ENCODE results near the gene MATR3.
"Not testable (repeated sequence)": the region's sequence is repeated elsewhere in the genome, so short reads cannot be mapped to it uniquely, and the experiment has no call there.

MATR3 gene

DNA sequence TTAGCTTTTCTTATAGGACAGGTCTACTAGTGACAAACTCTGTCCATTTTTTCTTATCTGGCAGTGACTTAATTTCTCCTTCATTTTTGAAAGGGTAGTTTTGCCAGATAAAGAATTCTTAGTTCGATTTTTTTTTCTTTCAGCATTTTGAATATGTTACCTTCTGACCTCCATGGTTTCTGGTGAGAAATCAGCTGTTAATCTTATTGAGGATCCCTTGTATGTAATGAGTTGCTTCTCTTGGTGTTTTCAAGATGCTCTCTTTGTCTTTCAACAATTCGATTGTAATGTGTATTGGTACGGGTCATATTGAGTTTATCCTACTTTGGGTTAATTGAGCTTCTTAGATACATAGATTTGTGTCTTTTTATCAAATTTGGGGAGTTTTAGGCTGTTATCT is 60.6 kb downstream of the MATR3 start:
- no peak for DNase-seq

DNA sequence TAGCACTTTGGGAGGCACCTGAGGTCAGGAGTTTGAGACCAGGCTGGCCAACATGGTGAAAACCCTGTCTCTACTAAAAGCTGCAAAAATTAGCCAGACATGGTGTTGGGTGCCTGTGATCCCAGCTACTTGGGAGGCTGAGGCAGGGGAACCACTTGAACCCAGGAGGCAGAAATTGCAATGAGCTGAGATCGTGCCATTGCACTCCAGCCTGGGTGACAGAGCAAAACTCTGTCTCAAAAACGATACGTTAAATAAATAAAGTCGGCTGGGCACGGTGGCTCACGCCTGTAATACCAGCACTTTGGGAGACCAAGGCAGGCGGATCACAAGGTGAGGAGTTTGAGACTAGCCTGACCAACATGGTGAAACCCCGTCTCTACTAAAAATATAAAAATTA is 62.4 kb downstream of the MATR3 start:
- not testable (repeated sequence) for DNase-seq

DNA sequence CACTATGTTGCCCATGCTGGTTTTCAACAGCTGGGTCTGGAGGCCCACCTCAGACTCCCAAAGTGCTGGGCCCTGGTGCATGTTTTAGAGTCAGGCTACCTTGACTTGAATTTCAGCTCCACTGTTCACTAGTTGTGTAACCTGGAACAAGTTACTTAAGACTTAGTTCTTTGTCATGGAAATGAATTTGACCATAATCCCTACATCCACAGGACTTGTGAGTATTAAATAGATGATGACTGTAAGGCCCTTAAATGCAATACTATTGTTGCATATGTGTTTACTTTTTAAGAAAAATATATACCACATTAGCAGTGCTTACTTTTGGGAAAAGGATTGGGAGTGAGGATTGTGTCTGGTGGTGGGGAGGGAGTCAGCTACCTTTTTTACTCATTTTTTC is 64.5 kb downstream of the MATR3 start:
- no peak for DNase-seq

DNA sequence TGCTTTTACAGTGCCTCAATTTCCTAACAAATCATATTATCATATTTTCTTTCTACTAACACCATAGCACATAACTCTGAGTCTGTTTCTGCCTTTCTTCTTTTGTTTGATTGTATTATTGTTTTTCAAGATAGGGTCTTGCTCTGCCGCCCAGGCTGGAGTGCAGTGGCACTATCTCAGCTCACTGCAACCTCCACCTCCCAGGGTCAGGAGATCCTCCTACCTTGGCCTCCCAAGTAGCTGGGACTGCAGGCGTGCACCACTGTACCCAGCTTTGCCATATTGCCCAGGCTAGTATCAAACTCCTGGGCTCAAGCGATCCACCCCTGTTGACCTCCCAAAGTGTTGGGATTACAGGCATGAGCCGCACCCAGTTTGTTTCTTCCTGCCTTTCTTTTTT is 66.8 kb downstream of the MATR3 start:
- no peak for DNase-seq

DNA sequence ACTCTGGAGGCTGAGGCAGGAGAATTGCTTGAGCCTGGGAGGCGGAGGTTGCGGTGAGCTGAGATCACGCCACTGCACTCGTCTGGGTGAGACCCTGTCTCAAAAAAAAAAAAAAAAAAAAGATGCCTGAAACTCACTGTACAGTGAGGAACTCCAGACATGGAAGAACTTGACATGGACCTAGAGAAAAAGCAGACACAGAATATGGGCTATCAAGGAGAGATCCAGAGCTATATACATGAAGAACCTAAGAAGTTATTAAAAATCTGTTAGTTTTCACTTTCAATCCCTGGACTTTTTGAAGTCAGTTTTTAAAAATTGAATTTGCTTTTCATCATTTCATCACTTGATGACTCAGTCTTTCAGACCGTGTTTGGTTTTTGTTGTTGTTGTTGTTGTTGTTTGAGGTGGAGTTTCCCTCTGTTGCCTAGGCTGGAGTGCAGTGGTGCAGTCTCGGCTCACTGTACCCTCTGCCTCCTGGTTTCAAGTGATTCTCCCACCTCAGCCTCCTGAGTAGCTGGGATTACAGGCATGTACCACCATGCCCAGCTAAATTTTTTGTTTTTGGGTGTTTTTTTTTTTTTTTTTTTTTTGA is 68.4 kb downstream of the MATR3 start:
- DNase-seq: no peak

DNA sequence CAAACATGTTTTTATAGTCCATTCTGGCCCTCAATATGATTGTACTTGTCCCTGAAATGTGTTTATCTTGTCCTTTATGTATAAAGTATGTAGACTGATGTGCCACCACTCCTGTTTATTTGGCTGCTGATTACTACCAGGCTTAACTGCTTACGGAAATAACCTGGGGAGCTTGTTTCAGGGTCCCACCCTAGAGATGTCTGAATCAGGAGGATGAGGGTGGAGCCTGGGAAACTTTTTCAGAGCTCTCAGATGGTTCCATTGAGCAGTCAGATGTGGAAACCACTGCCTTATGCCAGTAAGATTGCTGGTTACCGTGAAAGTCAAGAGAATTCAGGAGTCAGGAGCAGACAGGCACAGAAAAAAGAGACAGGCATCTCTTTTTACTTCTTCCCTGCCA is 70.4 kb downstream of the MATR3 start:
- no peak for DNase-seq

DNA sequence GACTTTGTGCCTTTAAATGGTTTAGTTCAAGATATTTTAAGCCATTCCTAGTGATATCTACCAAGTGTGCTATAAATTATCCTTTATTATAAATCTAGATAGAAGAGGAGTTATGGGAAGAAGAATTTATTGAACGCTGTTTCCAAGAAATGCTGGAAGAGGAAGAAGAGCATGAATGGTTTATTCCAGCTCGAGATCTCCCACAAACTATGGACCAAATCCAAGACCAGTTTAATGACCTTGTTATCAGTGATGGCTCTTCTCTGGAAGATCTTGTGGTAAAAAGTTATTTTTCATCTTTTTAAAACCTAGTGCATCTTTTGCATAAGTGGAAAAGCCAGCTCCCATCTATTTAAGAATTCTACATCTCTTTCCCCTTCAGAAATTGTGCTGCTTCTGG is 70.9 kb downstream of the MATR3 start:
- no peak for DNase-seq

DNA sequence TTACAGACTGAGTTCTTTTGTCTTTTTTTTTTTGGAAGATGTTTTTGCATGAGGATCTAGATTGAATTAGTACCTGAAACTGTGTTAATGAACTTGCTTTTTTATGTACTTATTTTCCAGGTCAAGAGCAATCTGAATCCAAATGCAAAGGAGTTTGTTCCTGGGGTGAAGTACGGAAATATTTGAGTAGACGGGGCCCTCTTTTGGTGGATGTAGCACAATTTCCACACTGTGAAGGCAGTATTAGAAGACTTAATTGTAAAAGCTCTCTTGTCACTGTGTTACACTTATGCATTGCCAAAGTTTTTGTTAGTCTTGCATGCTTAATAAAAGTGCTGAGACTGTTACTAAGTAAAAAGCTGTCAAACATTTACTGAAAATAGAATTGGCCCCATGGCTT is 75.1 kb downstream of the MATR3 start:
- no peak for DNase-seq

DNA sequence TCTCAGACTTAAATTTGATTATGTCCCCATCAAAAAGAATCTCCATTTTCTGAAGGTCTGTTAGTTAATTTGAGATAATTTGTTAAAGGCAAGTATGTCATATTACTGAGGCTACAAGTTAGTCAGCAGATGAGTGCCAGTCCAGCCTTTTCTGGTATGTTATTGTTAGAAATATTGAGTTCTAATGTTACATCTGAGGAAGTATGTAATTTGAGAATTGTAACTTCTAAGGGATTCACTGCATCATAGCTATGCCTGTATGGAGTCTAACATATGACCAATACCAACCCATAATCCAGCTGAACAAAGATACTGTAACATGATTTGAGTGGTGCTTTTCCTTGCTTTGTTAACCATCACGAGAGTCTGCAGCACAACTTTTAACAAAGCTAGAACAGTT is 75.6 kb downstream of the MATR3 start:
- no peak for DNase-seq

DNA sequence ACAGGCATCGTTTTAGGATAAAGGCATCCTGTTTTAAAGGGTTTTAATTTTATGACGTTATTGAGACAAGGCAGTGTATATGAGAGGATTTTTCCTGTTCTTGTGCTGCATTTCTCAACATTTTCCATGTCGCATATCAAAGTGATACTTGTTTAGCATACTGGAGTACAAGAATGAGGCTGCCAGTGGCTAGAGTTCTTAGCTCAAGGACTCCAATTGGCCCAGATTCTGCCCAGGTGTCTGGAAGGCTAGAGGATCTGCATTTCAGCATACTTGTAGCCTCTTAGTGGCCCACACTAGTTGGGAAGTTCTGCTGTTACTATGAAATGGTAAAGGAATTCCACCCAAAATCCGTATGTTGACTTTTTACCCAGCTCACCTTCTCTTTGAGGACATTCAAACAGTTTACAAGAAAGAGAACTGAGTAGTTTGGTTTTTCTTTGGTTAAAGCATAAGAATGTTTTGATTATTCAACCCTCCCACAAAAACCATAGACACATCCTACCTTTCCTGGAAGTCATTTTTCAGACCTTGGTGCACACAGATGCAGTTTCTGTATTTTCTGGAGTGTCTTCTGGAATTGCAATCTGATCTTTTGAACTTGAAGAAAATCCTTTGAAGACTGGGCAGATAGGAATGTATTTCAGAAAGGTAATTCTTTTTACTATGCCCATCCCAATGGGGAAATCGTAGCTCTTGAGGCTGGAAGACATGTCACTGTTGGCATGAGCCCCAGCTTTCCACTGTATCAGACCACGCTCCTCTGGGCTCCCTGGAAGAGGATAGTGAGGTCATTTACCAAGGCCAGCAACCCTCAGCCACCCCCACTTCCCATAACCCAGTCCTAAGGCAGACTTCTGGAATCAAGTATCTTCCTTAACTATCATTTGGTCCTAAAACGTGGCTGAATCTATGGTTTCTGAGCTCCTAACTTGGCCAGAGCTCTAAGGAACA is 78.2 kb downstream of the MATR3 start:
- no peak for DNase-seq

DNA sequence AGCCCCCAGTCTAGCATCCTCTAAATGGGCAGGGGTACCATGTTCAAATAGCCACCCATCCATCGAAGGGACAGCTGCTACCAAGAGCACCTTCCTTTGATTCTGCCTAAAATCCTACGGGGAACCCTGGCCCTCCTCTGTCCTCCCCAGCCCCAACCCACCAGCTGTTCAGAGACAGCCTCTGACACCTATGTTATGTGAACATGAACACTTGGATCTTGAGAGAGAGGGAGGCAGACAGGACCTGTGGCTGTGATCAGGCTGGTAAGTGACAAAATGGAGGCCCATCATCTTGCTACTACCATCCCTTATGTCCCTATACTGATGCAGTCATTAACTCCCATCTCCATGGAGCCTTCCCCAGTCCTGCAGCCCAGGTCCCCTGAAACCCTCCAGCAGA is 81.4 kb downstream of the MATR3 start:
- no peak for DNase-seq

DNA sequence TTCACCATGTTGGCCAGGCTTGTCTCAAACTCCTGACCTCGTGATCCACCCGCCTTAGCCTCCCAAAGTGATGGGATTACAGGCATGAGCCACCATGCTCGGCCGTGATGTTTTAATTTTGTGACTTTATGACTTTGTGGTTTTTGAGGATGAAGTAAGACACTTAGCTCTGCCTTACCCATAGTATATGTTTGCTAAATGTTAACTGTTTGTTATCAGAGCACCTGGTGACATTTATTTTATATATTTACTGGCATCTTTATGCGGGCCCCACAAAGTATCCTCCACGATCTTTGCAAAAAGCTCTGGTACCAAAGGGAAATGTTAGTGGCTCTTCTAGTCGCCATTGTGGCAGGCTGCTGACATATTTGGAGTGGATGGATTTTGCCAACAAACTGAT is 82.8 kb downstream of the MATR3 start:
- DNase-seq: no peak

DNA sequence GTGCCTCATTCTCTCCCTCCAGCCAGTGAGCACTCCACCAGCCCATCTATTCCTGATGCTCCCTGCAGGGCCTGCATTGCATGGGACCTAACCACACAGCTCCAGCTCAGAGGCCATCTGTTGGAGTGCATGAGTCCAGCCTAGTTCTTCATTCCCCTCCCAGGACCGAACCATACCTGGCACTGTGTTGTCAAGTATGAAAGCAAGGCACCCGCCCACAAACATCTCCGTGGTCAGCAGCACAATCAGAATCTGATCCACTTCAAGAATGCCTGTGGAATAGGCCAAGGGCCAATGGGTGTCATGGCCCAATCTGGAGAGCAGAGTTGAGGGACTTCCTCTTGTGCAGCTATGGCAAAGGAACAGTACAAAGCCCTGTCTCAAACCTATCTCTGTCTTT is 83.7 kb downstream of the MATR3 start:
- no peak for DNase-seq

DNA sequence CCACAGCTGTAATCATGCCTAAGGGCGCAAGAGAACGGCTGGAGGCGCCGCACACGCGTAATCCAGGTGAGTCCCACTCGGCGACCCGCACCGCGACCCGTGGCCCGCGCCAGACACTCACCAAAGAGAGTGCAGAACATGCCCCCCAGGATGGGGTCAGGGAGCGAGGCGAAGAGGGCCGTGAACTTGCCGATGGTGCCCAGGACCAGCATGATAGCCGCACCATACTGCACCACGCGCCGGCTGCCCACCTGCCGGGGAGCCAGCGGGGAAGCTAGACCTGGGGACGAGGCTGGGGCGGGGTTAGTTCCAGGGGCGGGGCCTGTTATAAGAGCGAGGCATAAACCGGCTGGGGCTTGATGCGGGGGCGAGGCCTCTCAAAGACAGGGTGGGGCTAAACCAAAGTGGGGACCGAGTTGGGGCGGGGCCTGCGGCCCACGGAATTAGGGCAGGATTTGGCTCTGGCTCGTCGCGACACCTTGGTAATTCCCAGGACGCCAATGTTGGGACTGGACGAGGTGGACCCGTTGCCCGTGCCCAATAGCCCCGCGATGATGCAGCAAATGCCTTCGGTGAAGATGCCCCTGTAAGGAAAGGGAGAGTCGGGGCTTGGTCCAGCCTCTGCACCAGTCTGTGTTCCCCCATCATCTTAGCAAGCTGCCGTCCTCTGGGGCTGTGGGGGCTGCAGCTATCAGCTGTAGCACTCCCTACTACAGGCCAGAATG is 84.7 kb downstream of the MATR3 start:
- DNase-seq: no peak

DNA sequence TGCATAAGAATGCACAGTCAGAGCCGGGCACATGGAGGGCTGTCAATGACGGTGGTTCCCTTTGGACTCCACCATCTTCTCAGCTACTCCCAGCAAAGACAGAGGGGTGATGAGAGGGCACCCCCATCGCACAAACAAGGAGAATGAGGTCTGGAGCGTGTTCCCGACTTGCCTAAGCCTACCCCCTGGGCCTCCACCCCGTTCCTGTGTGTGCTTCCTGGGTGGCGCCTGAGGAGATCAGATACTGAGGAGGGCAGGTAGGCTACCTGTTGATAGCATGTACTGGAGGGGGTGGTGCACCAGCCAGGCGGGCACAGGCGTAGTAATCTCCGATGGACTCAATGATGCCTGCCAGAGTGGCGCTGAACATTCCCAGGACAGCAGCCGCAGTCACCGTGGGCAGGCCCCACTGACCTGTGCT is 85.4 kb downstream of the MATR3 start:
- no peak for DNase-seq

DNA sequence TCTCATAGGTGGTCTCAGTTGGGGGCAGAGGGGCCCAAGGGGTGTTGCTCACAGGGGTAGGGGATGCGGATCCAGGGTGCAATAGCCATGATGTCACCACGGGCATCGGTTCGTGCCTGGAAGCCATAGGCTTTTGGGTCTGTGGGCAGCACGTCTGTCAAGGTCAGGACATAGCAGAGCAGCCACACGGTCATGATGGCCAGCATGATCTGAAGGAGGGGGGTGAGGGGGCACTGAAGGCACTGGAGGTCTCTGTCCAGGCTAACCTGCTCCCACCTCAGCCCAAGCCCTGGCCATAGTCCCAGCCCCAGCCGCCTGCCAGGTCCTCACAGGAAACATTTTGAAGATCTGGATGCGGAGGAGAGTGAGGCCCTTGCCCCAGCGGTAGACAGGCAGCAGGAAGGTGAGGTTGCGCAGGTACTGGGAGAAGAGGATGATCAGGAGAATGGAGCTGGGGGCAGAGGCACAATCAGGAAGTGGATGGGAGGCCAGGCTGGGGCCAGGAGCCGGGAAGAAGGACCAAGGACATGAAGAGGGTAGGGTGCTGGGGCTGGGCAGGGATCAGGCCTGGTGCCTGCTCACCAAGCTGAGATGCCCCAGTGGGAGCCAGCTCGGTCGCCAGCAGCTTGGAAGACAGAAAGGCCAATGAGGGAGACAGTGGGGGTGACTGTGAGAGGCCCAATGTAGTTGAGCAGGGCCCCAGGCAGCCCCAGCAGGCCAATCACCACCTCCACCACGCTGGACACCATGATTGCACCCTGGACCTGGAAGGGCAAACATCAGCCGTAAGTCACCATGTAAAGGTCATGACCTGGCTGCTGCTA is 86.3 kb downstream of the MATR3 start:
- no peak for DNase-seq

All from stimulated activated CD4-positive, alpha-beta T cell treated with anti-CD3 and anti-CD28 coated beads, Interleukin-15, amount 100 ng/mL, for 24 hours (primary cell).